OCI-LY3 (cell line): ENCODE results near the gene ARID3A.

Experiments
- EZH2phosphoT487 ChIP-seq: fragments of 200-600 bp; shearing (Covaris generic); IDR thresholded peaks from 2 replicates; pipeline ENCODE4 v1.6.1; 2018; ENCODE audit warnings: antibody characterized with exemption, mixed run types, low read depth
- TF ChIP-seq, protein P1 (sequence below): fragments of 200-600, 300-600 bp; sonication (generic); IDR thresholded peaks from 2 replicates; pipeline ENCODE4 v1.5.1; 2014; ENCODE audit warnings: antibody characterized with exemption, low read length, low read depth

- TF ChIP-seq, protein P1, sequence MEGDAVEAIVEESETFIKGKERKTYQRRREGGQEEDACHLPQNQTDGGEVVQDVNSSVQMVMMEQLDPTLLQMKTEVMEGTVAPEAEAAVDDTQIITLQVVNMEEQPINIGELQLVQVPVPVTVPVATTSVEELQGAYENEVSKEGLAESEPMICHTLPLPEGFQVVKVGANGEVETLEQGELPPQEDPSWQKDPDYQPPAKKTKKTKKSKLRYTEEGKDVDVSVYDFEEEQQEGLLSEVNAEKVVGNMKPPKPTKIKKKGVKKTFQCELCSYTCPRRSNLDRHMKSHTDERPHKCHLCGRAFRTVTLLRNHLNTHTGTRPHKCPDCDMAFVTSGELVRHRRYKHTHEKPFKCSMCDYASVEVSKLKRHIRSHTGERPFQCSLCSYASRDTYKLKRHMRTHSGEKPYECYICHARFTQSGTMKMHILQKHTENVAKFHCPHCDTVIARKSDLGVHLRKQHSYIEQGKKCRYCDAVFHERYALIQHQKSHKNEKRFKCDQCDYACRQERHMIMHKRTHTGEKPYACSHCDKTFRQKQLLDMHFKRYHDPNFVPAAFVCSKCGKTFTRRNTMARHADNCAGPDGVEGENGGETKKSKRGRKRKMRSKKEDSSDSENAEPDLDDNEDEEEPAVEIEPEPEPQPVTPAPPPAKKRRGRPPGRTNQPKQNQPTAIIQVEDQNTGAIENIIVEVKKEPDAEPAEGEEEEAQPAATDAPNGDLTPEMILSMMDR: no peak
- TF ChIP-seq EZH2phosphoT487: no peak
These were observed 92.1 kb downstream of the ARID3A start for GRCh38 chr19:1017906-1018305.
